Sigmoid colon (tissue), 7 donors: ENCODE results near the gene EME1. TPM values are rescaled to one million over a fixed set of nuclear protein-coding genes. Genes with fewer than 3 reads are reported as not detected.

Experiments used
- DNase-seq: peaks from one replicate; pipeline ENCODE4 v3.0.0-alpha.2; 2019
- H3K27ac ChIP-seq, 4 donors: fragments of 200-600 bp; sonication (generic); one replicate each; pipeline ENCODE4 v1.5.1; 2016 to 2019; ENCODE audit warnings: mild to moderate bottlenecking in 1 of 4
- H3K27me3 ChIP-seq, 3 donors: fragments of 200-600 bp; sonication (generic); one replicate each; pipeline ENCODE4 v1.5.1; 2019; ENCODE audit warnings: mild to moderate bottlenecking in 1 of 3
- H3K36me3 ChIP-seq, 4 donors: fragments of 200-600 bp; sonication (generic); one replicate each; pipeline ENCODE4 v1.5.1; 2016 to 2019
- H3K4me1 ChIP-seq, 4 donors: fragments of 200-600 bp; sonication (generic); one replicate each; pipeline ENCODE4 v1.5.1; 2017 to 2019
- H3K4me3 ChIP-seq, 4 donors: fragments of 200-600 bp; sonication (generic); one replicate each; pipeline ENCODE4 v1.5.1; 2017 to 2019; ENCODE audit warnings: mild to moderate bottlenecking in 2 of 4, moderate library complexity in 1 of 4
- H3K9me3 ChIP-seq, 4 donors: fragments of 200-600 bp in 3 of 4; sonication (generic) in 3 of 4; one replicate each; pipeline versions ENCODE4 v1.5.1 to v1.6.1; 2013 to 2019
- EP300 ChIP-seq, 4 donors: sonication (generic); formaldehyde crosslinking; IDR thresholded peaks; one replicate each; pipeline ENCODE4 v1.6.1; 2017; ENCODE audit warnings: antibody characterized with exemption in 4 of 4
- POLR2A ChIP-seq, 2 donors: fragments of 450-650 bp; IDR thresholded peaks; one replicate each; pipeline ENCODE4 v1.6.1; 2016; ENCODE audit warnings: antibody characterized with exemption in 2 of 2, mild to moderate bottlenecking in 2 of 2, moderate library complexity in 2 of 2
- POLR2AphosphoS5 ChIP-seq, 4 donors: sonication (generic); formaldehyde crosslinking; IDR thresholded peaks; one replicate each; pipeline ENCODE4 v1.6.1; 2017; ENCODE audit warnings: antibody characterized with exemption in 4 of 4
- WGBS, 2 donors: extraction: QIAGEN DNeasy Blood & Tissue Kit; methylation state at CpG; one replicate each; pipeline ENCODE4 v1.1.7; 2013; 5-methylcytosine and 5-hydroxymethylcytosine counted together
- intact Hi-C: fragments of 100-400 bp; cut with DNase I; formaldehyde crosslinking; loops from one replicate; pipeline ENCODE4 v1.15.1; 2023
- polyA plus RNA-seq, 3 donors: library from polyadenylated mRNA; stranded (reverse); fragments of 200-250 nt; gene quantifications; one replicate each; pipeline ENCODE4 v1.2.3, GENCODE V29; 2013
- total RNA-seq, 4 donors: library from RNA; depleted of rRNA; stranded (reverse); fragments of >200 nt; gene quantifications; one replicate each; pipeline ENCODE4 v1.1.0, GENCODE V29; 2016
- TF ChIP-seq, protein P1 (sequence below), 4 experiments: fragments of 450-650 bp in 3 of 4; fragments of 200-600 bp in 1 of 4; IDR thresholded peaks; one replicate each; pipeline ENCODE4 v1.5.1; 2016 to 2019; ENCODE audit warnings: antibody characterized with exemption in 4 of 4, mild to moderate bottlenecking in 3 of 4, moderate library complexity in 2 of 4
- donor health status: healthy with polysubstance abuse.
- donor health status: Bipolar disorder and iron deficiency.
- donor health status: healthy.

Gene EME1
- total and polyA plus RNA-seq, 7 donors = 0.36 to 3.5 (median 1.2) TPM; not detected in 4

- Histone ChIP-seq H3K9me3 (no peaks in the 10 kb centered on the region), H3K4me1 (peaks cover 0 to 10% (median 8%) of the 10 kb centered on the region in 4 donors), H3K36me3 (peaks cover 27 to 78% (median 41%) of the 10 kb centered on the region in 4 donors), H3K27me3 (no peaks in the 10 kb centered on the region), H3K4me3 (no peak overlapping the region), H3K27ac (no peak overlapping the region)
- 94 to 97% methylated on average over 12 of the region's 12 CpGs for WGBS, 2 donors
- TF ChIP-seq POLR2AphosphoS5 (IDR thresholded peaks at IDR 0.05) (no peak), EP300 (IDR thresholded peaks at IDR 0.05) (no peak), POLR2A (IDR thresholded peaks at IDR 0.05) (no peak)
- TF ChIP-seq, protein P1, sequence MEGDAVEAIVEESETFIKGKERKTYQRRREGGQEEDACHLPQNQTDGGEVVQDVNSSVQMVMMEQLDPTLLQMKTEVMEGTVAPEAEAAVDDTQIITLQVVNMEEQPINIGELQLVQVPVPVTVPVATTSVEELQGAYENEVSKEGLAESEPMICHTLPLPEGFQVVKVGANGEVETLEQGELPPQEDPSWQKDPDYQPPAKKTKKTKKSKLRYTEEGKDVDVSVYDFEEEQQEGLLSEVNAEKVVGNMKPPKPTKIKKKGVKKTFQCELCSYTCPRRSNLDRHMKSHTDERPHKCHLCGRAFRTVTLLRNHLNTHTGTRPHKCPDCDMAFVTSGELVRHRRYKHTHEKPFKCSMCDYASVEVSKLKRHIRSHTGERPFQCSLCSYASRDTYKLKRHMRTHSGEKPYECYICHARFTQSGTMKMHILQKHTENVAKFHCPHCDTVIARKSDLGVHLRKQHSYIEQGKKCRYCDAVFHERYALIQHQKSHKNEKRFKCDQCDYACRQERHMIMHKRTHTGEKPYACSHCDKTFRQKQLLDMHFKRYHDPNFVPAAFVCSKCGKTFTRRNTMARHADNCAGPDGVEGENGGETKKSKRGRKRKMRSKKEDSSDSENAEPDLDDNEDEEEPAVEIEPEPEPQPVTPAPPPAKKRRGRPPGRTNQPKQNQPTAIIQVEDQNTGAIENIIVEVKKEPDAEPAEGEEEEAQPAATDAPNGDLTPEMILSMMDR (IDR thresholded peaks at IDR 0.05) = no peak
- intact Hi-C loops = no loop called here
- peak; percentile 46 for DNase-seq
Observed at GRCh38 chr17:50356892-50357510, 16.0 kb upstream of the EME1 start.

- DNase-seq = peak; percentile 46
- 95 to 97% methylated on average over 17 of the region's 17 CpGs for WGBS, 2 donors
- no peak for TF ChIP-seq POLR2AphosphoS5 (IDR thresholded peaks at IDR 0.05)
- TF ChIP-seq EP300 (IDR thresholded peaks at IDR 0.05) = no peak
- no peak for TF ChIP-seq POLR2A (IDR thresholded peaks at IDR 0.05)
- TF ChIP-seq, protein P1 (IDR thresholded peaks at IDR 0.05) = no peak
- Histone ChIP-seq H3K27ac (no peak overlapping the region), H3K9me3 (no peaks in the 10 kb centered on the region), H3K4me3 (no peak overlapping the region), H3K4me1 (peaks cover 0 to 12% (median 9%) of the 10 kb centered on the region in 4 donors), H3K36me3 (peaks cover 27 to 78% (median 41%) of the 10 kb centered on the region in 4 donors), H3K27me3 (no peaks in the 10 kb centered on the region)
- intact Hi-C loops = no loop called here
Observed at GRCh38 chr17:50358177-50358576, 14.9 kb upstream of the EME1 start.

- H3K27ac ChIP-seq = no peak overlapping the region
- H3K9me3 ChIP-seq = no peaks in the 10 kb centered on the region
- H3K36me3 ChIP-seq = peaks cover 27 to 68% (median 38%) of the 10 kb centered on the region in 4 donors
- intact Hi-C loops = no loop called here
- 84 to 86% methylated on average over 5 of the region's 5 CpGs for WGBS, 2 donors
- H3K4me3 ChIP-seq = no peak overlapping the region
- H3K27me3 ChIP-seq = no peaks in the 10 kb centered on the region
- DNase-seq = peak; percentile 63
- H3K4me1 ChIP-seq = peaks cover 0 to 19% (median 17%) of the 10 kb centered on the region in 4 donors
- TF ChIP-seq POLR2A (IDR thresholded peaks at IDR 0.05) (no peak), POLR2AphosphoS5 (IDR thresholded peaks at IDR 0.05) (no peak), EP300 (IDR thresholded peaks at IDR 0.05) (no peak)
- TF ChIP-seq, protein P1 (IDR thresholded peaks at IDR 0.05) = no peak
Observed at GRCh38 chr17:50359005-50359699, 13.9 kb upstream of the EME1 start.

DNA sequence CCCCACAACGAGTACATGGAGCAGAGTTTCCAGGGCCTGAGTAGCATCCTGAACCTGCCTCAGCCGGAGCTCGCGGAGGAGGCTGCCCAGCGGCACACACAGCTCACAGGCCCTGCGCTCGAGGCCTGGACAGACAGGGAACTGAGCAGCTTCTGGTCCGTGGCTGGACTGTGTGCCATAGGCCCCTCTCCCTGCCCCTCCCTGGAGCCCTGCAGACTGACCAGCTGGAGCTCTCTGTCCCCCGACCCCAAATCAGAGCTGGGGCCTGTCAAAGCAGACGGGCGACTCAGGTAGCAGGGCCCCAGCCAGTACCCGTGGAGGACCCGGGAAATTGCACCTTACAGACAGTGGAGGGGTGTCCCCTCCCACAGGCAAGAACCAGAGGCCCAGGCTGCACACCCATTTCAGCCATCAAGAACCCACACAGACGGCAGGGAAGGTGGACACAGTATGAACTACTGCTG, 13.0 kb upstream of the EME1 start:
- DNase-seq = peak; percentile 61
- TF ChIP-seq, protein P1 (IDR thresholded peaks at IDR 0.05) = no peak
- TF ChIP-seq EP300 (IDR thresholded peaks at IDR 0.05) (no peak), POLR2AphosphoS5 (IDR thresholded peaks at IDR 0.05) (no peak), POLR2A (IDR thresholded peaks at IDR 0.05) (no peak)
- WGBS, 2 donors = 87 to 88% methylated on average over 14 of the region's 14 CpGs

More for the DNA sequence above, 13.0 kb upstream of the EME1 start:
- no peaks in the 10 kb centered on the region for H3K27me3 ChIP-seq
- no peaks in the 10 kb centered on the region for H3K9me3 ChIP-seq
- intact Hi-C loops = no loop called here
- peaks cover 0 to 23% (median 17%) of the 10 kb centered on the region in 4 donors for H3K4me1 ChIP-seq
- no peak overlapping the region for H3K4me3 ChIP-seq
- H3K36me3 ChIP-seq = peaks cover 21 to 64% (median 30%) of the 10 kb centered on the region in 4 donors
- H3K27ac ChIP-seq = no peak overlapping the region
